GM12878 (cell line): ENCODE results near the gene LMNTD2. TPM values are rescaled to one million over a fixed set of nuclear protein-coding genes. Genes with fewer than 3 reads are reported as not detected.

Source experiments
- ASH2L ChIP-seq: fragments of 300-600, 200-600 bp; sonication (generic); IDR thresholded peaks from 2 replicates; pipeline ENCODE4 v1.6.1; 2017; ENCODE audit warnings: low read depth, mild to moderate bottlenecking, borderline replicate concordance
- GATAD2B ChIP-seq: fragments of 450-650 bp; conservative IDR thresholded peaks from 2 replicates; pipeline ENCODE4 v1.6.1; 2017; ENCODE audit warnings: low read depth, mild to moderate bottlenecking, moderate library complexity
- NFYA ChIP-seq: IDR thresholded peaks from 2 replicates; pipeline ENCODE4 v1.6.1; 2011; ENCODE audit warnings: low read depth, mild to moderate bottlenecking, low read length, improper control_type of control experiment, borderline replicate concordance
- PML ChIP-seq: IDR thresholded peaks from 2 replicates; pipeline ENCODE4 v1.6.1; 2012; ENCODE audit warnings: low read length, inconsistent platforms
- SIN3A ChIP-seq: IDR thresholded peaks from 2 replicates; pipeline ENCODE4 v1.6.1; 2012; ENCODE audit warnings: low read depth, low read length, improper control_type of control experiment
- TCF7 ChIP-seq: IDR thresholded peaks from 2 replicates; pipeline ENCODE4 v1.6.1; 2014; ENCODE audit warnings: antibody characterized with exemption, borderline replicate concordance
- polyA plus RNA-seq, 11 experiments: library from polyadenylated mRNA; depleted of rRNA in 4 of 11; unstranded in 6 of 11; stranded (reverse) in 5 of 11; fragments of >200 nt; fragmentation: Nextera tagmentation in 4 of 11; fragmentation: Illumina TruSeq in 1 of 11; extraction: Ambion mirVana in 4 of 11; extraction: Trizol in 1 of 11; gene quantifications; 1 replicate in 1 of 11; 2 replicates in 10 of 11; pipeline versions ENCODE4 v1.2.1 to v1.2.3, GENCODE V29; 2011 to 2016; ENCODE audit warnings: inconsistent platforms in 2 of 11, missing spikeins in 2 of 11, low read depth in 1 of 11
- total RNA-seq, 4 experiments: library from RNA; depleted of rRNA in 3 of 4; stranded (reverse); fragments of >200 nt in 3 of 4; fragmentation: Illumina TruSeq in 1 of 4; extraction: Trizol in 1 of 4; gene quantifications; 2 replicates each; pipeline versions ENCODE4 v1.2.1 to v1.2.3, GENCODE V29; 2013 to 2021
- TF ChIP-seq, protein P1 (sequence below): fragments of 150-350 bp; IDR thresholded peaks from 2 replicates; pipeline ENCODE4 v1.6.1; 2016; ENCODE audit warnings: low read depth, low read length
- TF ChIP-seq, protein P2 (sequence below): IDR thresholded peaks from 2 replicates; pipeline ENCODE4 v1.6.1; 2011; ENCODE audit warnings: borderline replicate concordance, low read depth, mild to moderate bottlenecking, moderate library complexity, low read length; ENCODE audit not compliant: insufficient read depth, poor library complexity, severe bottlenecking

Gene LMNTD2
- total and polyA plus RNA-seq, 10 of the 15 experiments (the other 5 are each of a cell fraction or from before 2014, with no cell fraction given) = 0.22 to 4.1 (median 1.3) TPM; not detected in 2

DNA sequence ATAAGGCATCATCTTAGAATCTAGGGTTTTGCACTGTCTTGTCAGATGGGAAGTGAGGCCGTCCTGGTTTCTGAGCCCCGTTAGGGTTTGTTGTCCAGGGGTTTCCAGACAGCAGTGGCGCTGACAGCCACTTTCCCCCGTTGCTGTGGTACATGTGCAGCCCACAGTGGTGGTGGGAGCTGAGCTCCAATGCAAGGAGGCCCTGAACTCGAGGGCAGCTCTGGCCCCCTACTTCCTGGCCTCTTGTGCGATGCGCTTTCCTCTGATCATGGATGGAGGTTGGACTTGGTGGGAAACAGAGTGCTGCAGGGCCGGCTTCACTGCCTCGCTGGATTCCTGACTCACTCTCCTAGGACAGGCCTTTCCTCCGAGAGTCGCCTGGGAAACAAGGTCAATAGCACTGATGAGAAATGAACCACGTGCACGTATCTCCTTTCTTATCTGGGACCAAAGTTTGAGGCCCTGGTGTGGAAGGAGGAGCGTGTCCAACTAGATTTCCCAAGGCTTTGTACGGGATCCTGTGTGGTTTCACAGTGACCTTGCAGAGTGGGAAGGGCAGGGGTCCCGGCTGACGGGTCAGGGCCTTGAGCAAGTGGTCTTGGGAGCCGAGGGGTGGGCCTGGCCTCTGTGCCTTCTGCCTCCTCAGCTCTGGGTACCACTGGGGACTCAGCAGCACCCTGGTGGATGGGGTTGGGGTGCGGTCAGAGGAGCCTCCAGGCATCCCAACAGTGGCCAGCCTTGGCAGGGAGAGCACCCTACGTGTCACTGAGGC is 19.5 kb upstream of the LMNTD2 start (continued):
- TF ChIP-seq, protein P1, sequence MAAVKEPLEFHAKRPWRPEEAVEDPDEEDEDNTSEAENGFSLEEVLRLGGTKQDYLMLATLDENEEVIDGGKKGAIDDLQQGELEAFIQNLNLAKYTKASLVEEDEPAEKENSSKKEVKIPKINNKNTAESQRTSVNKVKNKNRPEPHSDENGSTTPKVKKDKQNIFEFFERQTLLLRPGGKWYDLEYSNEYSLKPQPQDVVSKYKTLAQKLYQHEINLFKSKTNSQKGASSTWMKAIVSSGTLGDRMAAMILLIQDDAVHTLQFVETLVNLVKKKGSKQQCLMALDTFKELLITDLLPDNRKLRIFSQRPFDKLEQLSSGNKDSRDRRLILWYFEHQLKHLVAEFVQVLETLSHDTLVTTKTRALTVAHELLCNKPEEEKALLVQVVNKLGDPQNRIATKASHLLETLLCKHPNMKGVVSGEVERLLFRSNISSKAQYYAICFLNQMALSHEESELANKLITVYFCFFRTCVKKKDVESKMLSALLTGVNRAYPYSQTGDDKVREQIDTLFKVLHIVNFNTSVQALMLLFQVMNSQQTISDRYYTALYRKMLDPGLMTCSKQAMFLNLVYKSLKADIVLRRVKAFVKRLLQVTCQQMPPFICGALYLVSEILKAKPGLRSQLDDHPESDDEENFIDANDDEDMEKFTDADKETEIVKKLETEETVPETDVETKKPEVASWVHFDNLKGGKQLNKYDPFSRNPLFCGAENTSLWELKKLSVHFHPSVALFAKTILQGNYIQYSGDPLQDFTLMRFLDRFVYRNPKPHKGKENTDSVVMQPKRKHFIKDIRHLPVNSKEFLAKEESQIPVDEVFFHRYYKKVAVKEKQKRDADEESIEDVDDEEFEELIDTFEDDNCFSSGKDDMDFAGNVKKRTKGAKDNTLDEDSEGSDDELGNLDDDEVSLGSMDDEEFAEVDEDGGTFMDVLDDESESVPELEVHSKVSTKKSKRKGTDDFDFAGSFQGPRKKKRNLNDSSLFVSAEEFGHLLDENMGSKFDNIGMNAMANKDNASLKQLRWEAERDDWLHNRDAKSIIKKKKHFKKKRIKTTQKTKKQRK = no peak
- TF ChIP-seq NFYA = no peak
- no peak for TF ChIP-seq TCF7
- TF ChIP-seq SIN3A = no peak
- TF ChIP-seq, protein P2, sequence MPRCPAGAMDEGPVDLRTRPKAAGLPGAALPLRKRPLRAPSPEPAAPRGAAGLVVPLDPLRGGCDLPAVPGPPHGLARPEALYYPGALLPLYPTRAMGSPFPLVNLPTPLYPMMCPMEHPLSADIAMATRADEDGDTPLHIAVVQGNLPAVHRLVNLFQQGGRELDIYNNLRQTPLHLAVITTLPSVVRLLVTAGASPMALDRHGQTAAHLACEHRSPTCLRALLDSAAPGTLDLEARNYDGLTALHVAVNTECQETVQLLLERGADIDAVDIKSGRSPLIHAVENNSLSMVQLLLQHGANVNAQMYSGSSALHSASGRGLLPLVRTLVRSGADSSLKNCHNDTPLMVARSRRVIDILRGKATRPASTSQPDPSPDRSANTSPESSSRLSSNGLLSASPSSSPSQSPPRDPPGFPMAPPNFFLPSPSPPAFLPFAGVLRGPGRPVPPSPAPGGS = no peak
- TF ChIP-seq GATAD2B = no peak
- no peak for TF ChIP-seq ASH2L
- TF ChIP-seq PML = no peak
